Dendritic cell treated with granulocyte-macrophage colony-stimulating factor and Interleukin-4, amounts not matched to agents 40 ng/mL and 50 ng/mL, for 4 days (primary cell): ENCODE measurements around the gene TPPP.

Experiments
- H3K27ac Mint-ChIP-seq: one replicate; pipeline ENCODE4 v1.8.0; 2022; ENCODE audit warnings: mild to moderate bottlenecking, mixed read lengths
- H3K27me3 Mint-ChIP-seq: one replicate; pipeline ENCODE4 v1.8.0; 2022; ENCODE audit warnings: mild to moderate bottlenecking, mixed read lengths
- H3K36me3 Mint-ChIP-seq: one replicate; pipeline ENCODE4 v1.8.0; 2022; ENCODE audit warnings: low read depth, mixed read lengths
- H3K4me1 Mint-ChIP-seq: one replicate; pipeline ENCODE4 v1.8.0; 2022; ENCODE audit warnings: low read depth, mixed read lengths
- H3K4me3 Mint-ChIP-seq: one replicate; pipeline ENCODE4 v1.8.0; 2022; ENCODE audit warnings: mild to moderate bottlenecking, moderate library complexity, mixed read lengths
- H3K9me3 Mint-ChIP-seq: one replicate; pipeline ENCODE4 v1.8.0; 2022; ENCODE audit warnings: mixed read lengths
- intact Hi-C: fragments of 100-400 bp; cut with micrococcal nuclease; formaldehyde crosslinking; loops from one replicate; pipeline ENCODE4 v1.15.0; 2022

Gene TPPP

DNA sequence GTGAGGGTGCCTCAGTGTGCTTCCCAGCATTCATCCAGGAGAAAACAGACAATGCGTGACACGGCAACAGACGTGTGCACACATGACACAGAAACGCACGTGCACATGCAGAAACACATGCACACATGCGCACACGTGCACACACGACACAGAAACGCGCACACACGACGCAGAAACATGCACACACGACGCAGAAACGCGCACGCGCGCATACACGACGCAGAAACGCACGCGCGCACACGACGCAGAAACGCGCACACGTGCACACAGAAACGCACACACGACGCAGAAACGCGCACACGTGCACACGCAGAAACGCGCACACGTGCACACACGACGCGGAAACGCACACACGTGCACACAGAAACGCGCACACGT is 16.5 kb downstream of the TPPP start:
- Mint-ChIP-seq H3K27me3 (peaks cover 32% of the 10 kb centered on the region), H3K36me3 (no peaks in the 10 kb centered on the region)
- intact Hi-C loops, result no loop called here

DNA sequence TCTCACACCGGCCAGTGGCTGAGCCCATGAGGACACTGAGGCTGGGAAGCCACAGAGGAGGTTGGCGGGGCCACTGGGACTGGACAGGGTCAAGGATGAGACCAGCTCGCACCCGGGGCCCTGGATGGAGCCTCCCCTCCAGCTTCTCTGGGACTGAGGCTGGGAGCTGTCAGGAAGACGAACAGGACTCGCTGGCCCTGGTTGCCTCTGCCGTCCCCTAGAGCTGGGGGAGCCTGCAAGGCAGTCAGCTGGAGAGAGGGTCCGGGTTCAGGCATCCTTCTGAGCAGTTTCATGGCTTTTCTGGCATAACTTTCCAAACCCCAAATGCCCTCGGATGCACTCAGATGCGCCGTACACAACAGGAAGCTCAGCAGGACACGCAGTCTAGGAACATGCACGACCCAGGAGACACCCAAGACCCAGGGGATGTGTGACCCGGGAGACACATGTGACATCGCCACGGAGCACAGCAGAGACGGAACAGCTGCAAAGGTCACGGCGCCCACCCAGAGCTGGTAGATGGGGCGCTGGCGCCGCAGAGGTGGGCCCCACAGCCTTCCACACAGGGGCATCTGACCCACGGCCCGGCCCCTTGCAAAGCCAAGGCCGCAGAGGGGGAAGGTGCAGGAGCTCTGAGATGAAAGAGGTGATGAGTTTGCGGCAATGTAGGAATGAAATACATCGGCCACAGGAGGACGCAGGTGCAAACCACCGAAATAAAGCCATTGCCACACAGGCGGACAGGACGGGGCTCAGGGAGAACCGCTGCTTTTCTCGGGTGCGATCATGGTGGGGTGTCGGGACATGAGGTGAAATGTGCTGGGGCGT is 17.1 kb downstream of the TPPP start:
- intact Hi-C loops, result no loop called here
- Mint-ChIP-seq H3K27me3 (peaks cover 37% of the 10 kb centered on the region), H3K9me3 (no peaks in the 10 kb centered on the region), H3K36me3 (no peaks in the 10 kb centered on the region), H3K4me3 (no peak overlapping the region), H3K27ac (no peak overlapping the region), H3K4me1 (peaks cover 5% of the 10 kb centered on the region)

More for the DNA sequence above, 16.5 kb downstream of the TPPP start:
- Mint-ChIP-seq H3K4me3 (no peak overlapping the region), H3K27ac (no peak overlapping the region), H3K4me1 (peaks cover 5% of the 10 kb centered on the region), H3K9me3 (no peaks in the 10 kb centered on the region)

DNA sequence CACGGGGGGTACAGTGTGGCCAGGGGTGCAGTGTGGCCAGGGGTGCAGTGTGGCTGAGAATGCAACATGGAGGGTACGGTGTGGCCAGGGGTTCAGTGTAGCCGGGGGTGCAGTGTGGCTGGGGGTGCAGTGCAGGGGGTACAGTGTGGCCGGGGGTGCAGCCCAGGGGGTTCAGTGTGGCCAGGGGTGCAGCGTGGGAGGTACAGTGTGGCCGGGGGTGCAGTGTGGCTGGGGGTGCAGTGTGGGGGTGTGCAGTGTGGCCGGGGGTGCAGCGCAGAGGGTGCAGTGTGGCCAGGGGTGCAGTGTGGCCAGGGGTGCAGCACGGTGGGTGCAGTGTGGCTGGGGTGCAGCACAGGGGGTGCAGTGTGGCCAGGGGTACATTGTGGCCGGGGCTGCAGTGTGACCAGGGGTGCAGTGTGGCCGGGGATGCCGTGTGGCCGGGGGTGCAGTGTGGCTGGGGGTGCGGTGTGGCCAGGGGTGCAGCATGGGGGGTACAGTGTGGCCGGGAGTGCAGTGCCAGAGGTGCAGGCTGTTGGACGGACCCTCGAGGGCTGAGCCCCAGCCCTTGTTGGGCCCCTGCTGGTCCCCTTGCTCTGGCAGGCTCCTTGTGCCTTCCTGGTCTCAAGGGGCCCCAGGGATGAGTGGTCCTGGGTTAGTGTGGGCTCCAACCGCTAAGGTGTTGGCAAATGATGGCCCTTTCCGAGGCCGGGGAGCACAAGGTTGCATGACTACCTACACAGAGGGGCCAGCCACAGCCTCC is 17.9 kb downstream of the TPPP start:
- Mint-ChIP-seq H3K4me1 (peaks cover 5% of the 10 kb centered on the region), H3K9me3 (no peaks in the 10 kb centered on the region), H3K4me3 (no peak overlapping the region), H3K36me3 (no peaks in the 10 kb centered on the region), H3K27ac (no peak overlapping the region), H3K27me3 (peaks cover 45% of the 10 kb centered on the region)
- intact Hi-C loops, result no loop called here

DNA sequence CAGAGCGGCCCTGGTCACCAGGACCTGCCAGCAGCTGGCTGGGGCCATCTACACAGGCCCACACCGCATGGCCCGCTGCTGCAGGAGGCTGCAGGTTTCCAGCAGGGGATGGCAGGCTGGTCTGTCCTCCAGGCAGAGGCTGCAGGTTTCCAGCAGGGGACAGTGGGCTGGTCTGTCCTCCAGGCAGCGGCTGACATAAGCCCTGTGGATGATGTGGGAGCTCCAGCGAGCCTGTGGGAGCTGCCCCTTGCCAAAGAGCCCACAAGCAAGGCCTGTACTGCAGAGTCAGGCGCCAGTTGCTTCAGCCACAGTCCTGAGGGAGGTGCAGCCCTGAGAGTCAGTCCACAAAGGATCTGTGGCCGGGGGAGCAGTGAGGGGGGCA is 18.5 kb downstream of the TPPP start:
- Mint-ChIP-seq H3K27ac (no peak overlapping the region), H3K36me3 (no peaks in the 10 kb centered on the region), H3K27me3 (peaks cover 51% of the 10 kb centered on the region), H3K4me3 (no peak overlapping the region), H3K4me1 (peaks cover 5% of the 10 kb centered on the region), H3K9me3 (no peaks in the 10 kb centered on the region)
- intact Hi-C loops, result no loop called here

DNA sequence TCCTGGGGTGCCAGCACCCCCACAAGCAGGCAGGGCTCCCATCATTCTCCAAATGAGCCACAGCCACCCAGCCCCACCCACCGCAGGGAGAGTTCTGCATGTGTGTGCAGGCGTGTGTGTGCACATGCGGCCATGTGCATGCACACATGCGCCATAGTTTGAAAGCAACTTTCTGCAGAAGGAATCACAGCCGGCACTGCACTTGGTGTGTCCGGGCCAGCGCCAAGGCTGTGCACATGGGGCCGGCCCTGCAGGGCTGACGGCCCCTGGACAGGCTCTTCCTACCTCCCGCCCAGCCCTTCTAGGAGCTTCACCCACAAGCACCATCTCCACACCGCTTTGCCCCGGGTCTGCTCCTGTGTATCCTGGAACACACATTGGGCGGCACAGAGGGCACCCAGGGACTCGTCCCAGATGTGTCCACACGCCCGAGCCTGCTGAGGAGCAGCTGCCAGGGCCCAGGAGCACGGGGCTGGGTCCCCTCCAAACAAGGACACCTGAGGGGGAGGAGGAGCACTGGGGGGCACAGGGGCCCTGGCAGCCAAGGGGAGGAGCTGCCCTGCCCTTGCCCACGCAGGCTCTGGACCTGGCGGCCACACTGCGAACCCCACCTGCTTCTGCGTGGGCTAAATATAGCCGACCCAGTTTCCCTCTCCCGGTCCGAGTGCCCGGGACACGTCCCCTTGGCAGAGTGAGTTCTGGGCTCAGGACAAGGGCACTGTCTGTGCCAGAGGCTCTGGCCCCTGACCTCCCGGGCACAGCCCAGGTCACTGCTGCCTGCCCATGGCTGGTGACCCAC is 19.1 kb downstream of the TPPP start:
- H3K27me3 Mint-ChIP-seq, result peaks cover 51% of the 10 kb centered on the region
- H3K27ac Mint-ChIP-seq, result no peak overlapping the region
- intact Hi-C loops, result no loop called here
- no peak overlapping the region for H3K4me3 Mint-ChIP-seq
- H3K4me1 Mint-ChIP-seq, result peaks cover 5% of the 10 kb centered on the region
- H3K9me3 Mint-ChIP-seq, result no peaks in the 10 kb centered on the region
- H3K36me3 Mint-ChIP-seq, result no peaks in the 10 kb centered on the region

DNA sequence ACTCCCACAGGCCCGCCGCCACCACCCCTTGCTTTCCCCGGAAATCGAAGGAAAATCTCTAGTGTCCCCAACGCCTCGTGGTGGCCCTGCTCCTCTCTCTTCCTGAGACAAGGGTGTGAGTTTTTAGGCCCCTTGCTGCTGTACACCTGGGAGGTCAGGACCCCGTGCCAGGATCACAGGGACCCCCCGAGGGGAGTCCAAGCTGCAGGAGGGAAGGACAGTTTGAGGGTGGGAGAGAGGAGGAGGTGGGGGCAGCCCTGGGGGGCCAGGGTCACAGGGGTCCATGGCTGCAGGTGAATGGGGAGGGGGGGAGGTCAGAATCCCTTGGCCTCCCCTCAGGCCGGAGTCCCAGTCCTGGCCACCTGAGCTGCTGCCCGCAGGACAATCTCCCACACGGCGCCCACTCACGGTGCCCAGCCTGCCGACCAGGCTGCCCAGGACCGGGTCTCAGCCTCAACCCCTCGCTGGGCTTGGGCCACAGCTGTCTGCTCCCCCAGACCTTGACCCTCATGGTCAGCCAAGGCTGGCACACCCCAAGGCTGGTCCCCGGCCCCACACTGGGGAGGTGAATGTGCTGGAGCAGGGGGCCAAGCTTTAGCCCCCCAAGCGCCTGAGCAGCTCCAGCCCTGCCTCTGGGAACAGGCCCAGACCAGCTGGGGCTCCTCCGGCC is 19.9 kb downstream of the TPPP start:
- no peaks in the 10 kb centered on the region for H3K9me3 Mint-ChIP-seq
- no peaks in the 10 kb centered on the region for H3K36me3 Mint-ChIP-seq
- no peak overlapping the region for H3K27ac Mint-ChIP-seq
- H3K4me1 Mint-ChIP-seq, result peaks cover 5% of the 10 kb centered on the region
- no peak overlapping the region for H3K4me3 Mint-ChIP-seq
- intact Hi-C loops, result no loop called here
- H3K27me3 Mint-ChIP-seq, result peaks cover 51% of the 10 kb centered on the region

DNA sequence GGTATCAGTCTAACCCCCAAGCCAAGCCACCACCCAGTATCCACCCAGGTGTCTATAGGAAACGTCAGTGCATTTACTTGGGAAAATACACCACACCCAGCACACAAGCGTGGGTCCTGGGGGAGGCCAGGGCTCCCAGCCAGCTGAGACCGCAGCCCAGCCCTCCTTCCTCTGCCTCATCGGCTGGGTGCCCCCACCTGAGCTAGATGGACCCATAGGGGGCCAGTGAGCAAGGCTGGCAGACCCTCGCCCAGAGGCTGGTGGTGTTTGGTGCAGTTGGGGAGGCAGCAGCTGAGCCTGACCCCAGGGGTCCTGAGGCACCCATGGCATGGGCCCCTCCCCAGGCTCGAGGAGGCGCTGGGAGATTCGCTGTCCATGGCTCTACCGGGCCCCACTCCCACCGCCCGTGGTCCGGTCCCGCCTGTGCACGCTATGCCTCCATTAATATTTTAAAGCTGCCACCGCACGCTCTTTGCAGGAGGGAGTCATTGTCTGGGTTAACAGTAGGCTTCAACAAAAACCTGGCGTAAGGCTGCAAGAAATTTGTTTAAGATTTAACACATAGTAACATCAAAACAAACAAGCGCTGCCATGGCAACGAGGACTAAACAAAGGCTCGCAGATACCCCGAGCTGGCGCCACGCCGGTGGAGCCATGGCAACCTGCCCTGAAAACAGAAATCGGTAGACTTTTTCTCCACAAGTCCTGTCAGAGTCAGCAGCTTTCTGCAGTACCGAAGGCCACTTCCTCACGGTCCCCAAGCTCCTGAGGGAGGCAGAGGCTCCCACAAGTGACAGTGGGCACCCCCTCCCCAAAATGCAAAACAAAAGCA is 20.6 kb downstream of the TPPP start:
- intact Hi-C loops, result no loop called here
- no peak overlapping the region for H3K4me3 Mint-ChIP-seq
- H3K36me3 Mint-ChIP-seq, result peaks cover 6% of the 10 kb centered on the region
- peaks cover 51% of the 10 kb centered on the region for H3K27me3 Mint-ChIP-seq
- H3K27ac Mint-ChIP-seq, result no peak overlapping the region
- H3K4me1 Mint-ChIP-seq, result peaks cover 5% of the 10 kb centered on the region
- H3K9me3 Mint-ChIP-seq, result no peaks in the 10 kb centered on the region

DNA sequence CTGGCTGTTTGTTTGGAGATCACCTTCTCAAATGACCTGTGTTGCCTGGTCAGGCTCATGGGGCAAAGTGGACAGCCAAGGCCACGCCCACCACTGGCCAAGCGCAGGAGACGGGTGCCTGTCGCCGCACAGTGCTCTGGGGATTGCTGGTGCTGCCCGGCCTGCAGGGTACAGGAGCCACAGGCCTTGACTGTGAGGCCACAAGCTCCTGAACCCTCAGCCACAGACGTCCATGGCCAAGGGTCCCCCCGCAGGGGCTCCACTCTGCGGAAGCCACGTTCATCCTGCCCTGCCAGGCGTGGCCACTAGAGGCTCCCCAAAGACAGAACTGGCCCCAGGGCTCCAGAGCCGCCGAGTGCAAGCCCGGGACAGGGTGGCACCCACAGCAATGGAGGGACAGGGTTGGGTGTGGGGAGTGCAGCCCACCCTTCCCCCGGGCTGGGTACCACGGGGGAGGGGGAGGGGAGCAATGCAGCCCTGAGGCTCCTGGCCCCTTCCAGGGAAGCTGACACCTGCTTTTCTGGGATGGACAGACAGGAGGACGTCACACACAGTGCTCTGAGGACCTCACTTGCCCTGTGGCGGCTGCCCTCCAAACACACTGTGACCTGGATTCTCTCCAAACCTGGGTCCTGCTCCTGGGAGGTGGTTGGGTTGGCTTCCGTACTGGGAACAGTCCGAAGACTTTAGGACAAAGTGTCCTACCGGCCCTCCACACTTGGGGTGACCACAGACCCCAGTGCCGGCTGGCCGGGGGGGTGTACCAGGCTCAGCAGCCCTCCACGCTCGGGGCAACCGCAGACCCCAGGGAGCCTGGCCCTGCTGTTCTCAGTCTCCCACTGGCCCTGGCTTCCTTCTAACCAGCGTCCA is 21.5 kb downstream of the TPPP start:
- Mint-ChIP-seq H3K36me3 (peaks cover 9% of the 10 kb centered on the region), H3K9me3 (no peaks in the 10 kb centered on the region), H3K27ac (no peak overlapping the region), H3K4me1 (peaks cover 5% of the 10 kb centered on the region), H3K27me3 (peaks cover 51% of the 10 kb centered on the region), H3K4me3 (peak overlapping the region; percentile 37)
- intact Hi-C loops, result no loop called here

DNA sequence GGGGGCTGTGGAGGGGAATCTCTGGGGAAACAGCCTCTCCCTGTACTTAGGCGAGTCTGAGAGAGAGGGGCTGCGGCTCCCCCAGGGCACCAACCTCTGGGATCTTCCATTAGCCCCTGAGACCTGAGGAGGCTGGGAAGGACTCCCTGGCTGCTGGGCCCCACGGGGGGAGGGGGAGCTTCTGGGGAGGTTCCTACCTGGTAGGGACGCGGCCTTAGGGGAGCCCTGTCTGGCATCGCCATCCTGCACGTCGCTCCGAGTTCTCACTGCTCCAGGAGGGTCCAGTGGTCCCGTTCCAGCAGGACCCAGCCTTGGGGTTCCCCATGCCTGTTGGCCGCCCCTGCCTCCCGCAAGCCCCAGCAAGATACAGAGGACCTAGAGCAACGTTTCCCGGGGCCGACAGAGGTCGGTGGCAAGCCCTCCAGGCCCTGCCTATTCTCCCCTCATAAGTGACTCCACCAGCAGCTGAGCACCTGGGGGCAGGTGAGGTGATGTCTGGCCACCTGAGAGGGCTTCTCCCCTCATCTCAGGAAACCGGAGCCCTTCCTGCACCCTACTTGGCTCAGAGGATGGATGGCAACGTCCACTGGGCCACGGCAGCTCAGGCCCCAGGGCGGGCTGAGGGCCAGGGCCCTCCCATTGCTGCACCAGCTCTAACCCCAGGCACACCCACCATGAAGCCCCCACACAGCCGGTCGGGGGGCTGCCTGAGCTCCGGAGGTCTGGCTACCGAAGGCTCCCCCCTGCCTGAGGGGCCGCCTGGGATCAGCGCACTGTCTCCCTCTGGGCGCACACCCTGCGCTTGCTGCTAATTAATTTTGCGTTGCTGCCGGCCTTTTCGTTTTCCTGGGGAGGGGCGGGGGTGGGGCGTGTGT is 22.5 kb downstream of the TPPP start:
- intact Hi-C loops, result no loop called here
- peaks cover 5% of the 10 kb centered on the region for H3K4me1 Mint-ChIP-seq
- no peak overlapping the region for H3K4me3 Mint-ChIP-seq
- H3K9me3 Mint-ChIP-seq, result no peaks in the 10 kb centered on the region
- H3K27ac Mint-ChIP-seq, result no peak overlapping the region
- H3K36me3 Mint-ChIP-seq, result peaks cover 9% of the 10 kb centered on the region
- H3K27me3 Mint-ChIP-seq, result peaks cover 48% of the 10 kb centered on the region

DNA sequence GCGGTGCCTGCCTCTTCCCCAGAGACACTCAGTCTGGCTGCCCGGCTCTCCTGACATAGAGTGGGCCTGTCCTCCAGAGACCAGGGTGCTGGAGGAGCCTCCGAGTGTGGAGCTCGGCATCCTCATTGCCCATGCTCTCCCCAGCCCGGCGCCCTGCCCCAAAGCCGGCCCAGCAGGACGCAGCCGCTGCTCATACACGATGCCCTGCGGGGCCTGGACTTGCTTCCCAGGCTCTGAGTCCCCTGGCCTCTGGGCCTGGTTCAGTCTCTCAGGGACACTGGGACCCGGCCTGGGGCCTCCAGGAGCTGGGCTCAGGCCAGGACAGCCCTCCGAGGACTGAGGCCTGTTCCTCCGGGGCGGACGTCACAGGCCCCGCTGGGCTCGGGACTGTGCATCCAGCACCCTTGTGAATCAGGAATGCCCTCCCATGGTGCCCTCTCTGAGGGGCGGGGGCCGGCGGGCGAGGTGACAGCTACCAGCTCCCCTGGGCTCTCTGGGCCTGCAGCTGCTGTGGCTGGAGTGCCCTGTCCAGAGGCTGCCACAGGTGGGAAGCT is 23.2 kb downstream of the TPPP start:
- Mint-ChIP-seq H3K27me3 (peaks cover 48% of the 10 kb centered on the region), H3K9me3 (no peaks in the 10 kb centered on the region), H3K4me1 (peaks cover 5% of the 10 kb centered on the region), H3K27ac (no peak overlapping the region), H3K4me3 (no peak overlapping the region), H3K36me3 (peaks cover 9% of the 10 kb centered on the region)
- intact Hi-C loops, result loop anchor here (5.0 kb wide), 1 partner anchor 222 kb away; the partner anchor contains the start of genes BRD9 and TRIP13

DNA sequence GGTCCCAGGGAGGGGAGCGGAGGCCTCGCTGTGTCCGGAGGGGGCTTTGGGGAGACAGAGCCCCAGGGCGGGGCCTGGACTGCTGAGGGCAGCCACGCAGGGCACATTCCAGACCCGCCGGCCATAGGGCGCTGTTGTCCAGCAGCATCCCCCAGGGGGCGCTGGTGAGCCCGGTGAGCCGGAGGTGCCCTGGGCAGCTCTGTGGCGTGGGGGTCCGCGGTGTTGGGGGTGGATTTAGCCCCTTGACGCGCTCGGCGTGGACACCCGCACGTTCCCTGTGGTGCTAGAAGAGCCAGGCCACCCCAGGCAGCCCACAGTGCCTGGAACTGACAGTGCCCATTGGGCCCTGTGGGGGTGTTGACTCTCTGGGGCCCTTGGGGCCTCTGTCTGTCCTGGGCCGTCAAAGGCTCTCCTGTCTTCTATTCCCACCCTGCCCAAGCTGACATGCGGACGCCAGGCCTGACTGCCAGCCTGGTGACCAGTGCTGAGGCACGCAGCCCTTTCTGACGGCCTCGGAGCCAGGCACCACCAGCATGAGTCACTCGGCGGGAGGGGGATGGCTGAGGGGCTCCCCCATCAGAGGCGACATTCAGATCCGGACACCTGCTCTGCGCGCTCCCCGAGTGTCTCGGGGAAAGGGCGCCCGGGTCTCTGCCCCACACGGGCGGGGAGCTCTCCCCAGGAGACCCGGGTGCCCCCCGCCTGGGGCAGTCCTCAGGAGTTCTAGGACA is 23.9 kb downstream of the TPPP start:
- Mint-ChIP-seq H3K27ac (no peak overlapping the region), H3K36me3 (peaks cover 15% of the 10 kb centered on the region), H3K27me3 (peaks cover 45% of the 10 kb centered on the region), H3K4me3 (no peak overlapping the region), H3K9me3 (no peaks in the 10 kb centered on the region), H3K4me1 (peaks cover 5% of the 10 kb centered on the region)
- intact Hi-C loops, result loop anchor here (5.0 kb wide), 1 partner anchor 223 kb away; the partner anchor contains the start of genes BRD9 and TRIP13
